ENCODE data around the gene CACNA1D. TPM values are rescaled to one million over a fixed set of nuclear protein-coding genes. Genes with fewer than 3 reads are reported as not detected.

CACNA1D gene
- total and polyA plus RNA-seq, 2 experiments from 2014 or later: 5.2 to 27.8 TPM

- DNase-seq (ENCODE audit: low spot score): no peak
- TF ChIP-seq CTCF (IDR thresholded peaks at IDR 0.05; ENCODE audit: poor library complexity) (no peak), EZH2 (IDR thresholded peaks at IDR 0.05; ENCODE audit: borderline replicate concordance) (no peak), EZH2phosphoT487 (IDR thresholded peaks at IDR 0.05; ENCODE audit: low read depth, severe bottlenecking, unreplicated experiment) (no peak)
- H3K4me3 ChIP-seq: no peak overlapping the region
- H3K27me3 ChIP-seq: no peaks in the 10 kb centered on the region
- no peak overlapping the region for H2AFZ ChIP-seq
- no peaks in the 10 kb centered on the region for H4K20me1 ChIP-seq (ENCODE audit: insufficient read depth, poor library complexity, severe bottlenecking)
- no peaks in the 10 kb centered on the region for H3K4me1 ChIP-seq (ENCODE audit: insufficient read depth)
- no peak overlapping the region for H3K4me2 ChIP-seq
- WGBS (ENCODE audit: low lambda C conversion rate, missing lambda C conversion rate): 94% methylated on average over 6 of the region's 6 CpGs
- H3K27ac ChIP-seq: no peak overlapping the region
- H3K36me3 ChIP-seq (replicated peaks; ENCODE audit: insufficient read depth, low read depth): no peaks in the 10 kb centered on the region
- no peaks in the 10 kb centered on the region for H3K9me2 ChIP-seq (replicated peaks; ENCODE audit: insufficient read depth)
- no peaks in the 10 kb centered on the region for H3K9me3 ChIP-seq (ENCODE audit: low read depth)
- H3K79me2 ChIP-seq: no peaks in the 10 kb centered on the region
Measured at GRCh38 chr3:53602866-53603265, 108.5 kb downstream of the CACNA1D start.

- no peaks in the 10 kb centered on the region for H3K79me2 ChIP-seq
- H3K4me2 ChIP-seq: no peak overlapping the region
- no peaks in the 10 kb centered on the region for H3K27me3 ChIP-seq
- H4K20me1 ChIP-seq (ENCODE audit: insufficient read depth, poor library complexity, severe bottlenecking): no peaks in the 10 kb centered on the region
- no peaks in the 10 kb centered on the region for H3K36me3 ChIP-seq (replicated peaks; ENCODE audit: insufficient read depth, low read depth)
- no peak overlapping the region for H2AFZ ChIP-seq
- no peak for DNase-seq (ENCODE audit: low spot score)
- TF ChIP-seq CTCF (IDR thresholded peaks at IDR 0.05; ENCODE audit: poor library complexity): no peak
- TF ChIP-seq EZH2phosphoT487 (IDR thresholded peaks at IDR 0.05; ENCODE audit: low read depth, severe bottlenecking, unreplicated experiment): no peak
- TF ChIP-seq EZH2 (IDR thresholded peaks at IDR 0.05; ENCODE audit: borderline replicate concordance): no peak
- H3K27ac ChIP-seq: no peak overlapping the region
- no peaks in the 10 kb centered on the region for H3K9me2 ChIP-seq (replicated peaks; ENCODE audit: insufficient read depth)
- no peak overlapping the region for H3K4me3 ChIP-seq
- H3K4me1 ChIP-seq (ENCODE audit: insufficient read depth): no peaks in the 10 kb centered on the region
- H3K9me3 ChIP-seq (ENCODE audit: low read depth): no peaks in the 10 kb centered on the region
Measured at GRCh38 chr3:53604232-53604631, 109.8 kb downstream of the CACNA1D start.

- no peak for TF ChIP-seq EZH2 (IDR thresholded peaks at IDR 0.05; ENCODE audit: borderline replicate concordance)
- TF ChIP-seq CTCF (IDR thresholded peaks at IDR 0.05; ENCODE audit: poor library complexity): no peak
- TF ChIP-seq EZH2phosphoT487 (IDR thresholded peaks at IDR 0.05; ENCODE audit: low read depth, severe bottlenecking, unreplicated experiment): no peak
- Histone ChIP-seq H3K4me1 (ENCODE audit: insufficient read depth) (no peaks in the 10 kb centered on the region), H4K20me1 (ENCODE audit: insufficient read depth, poor library complexity, severe bottlenecking) (no peaks in the 10 kb centered on the region), H3K27ac (no peak overlapping the region), H3K4me3 (no peak overlapping the region), H3K27me3 (no peaks in the 10 kb centered on the region), H3K79me2 (no peaks in the 10 kb centered on the region), H3K4me2 (no peak overlapping the region), H3K36me3 (replicated peaks; ENCODE audit: insufficient read depth, low read depth) (no peaks in the 10 kb centered on the region), H3K9me2 (replicated peaks; ENCODE audit: insufficient read depth) (no peaks in the 10 kb centered on the region), H2AFZ (no peak overlapping the region), H3K9me3 (ENCODE audit: low read depth) (no peaks in the 10 kb centered on the region)
- 78% methylated on average over 1 of the region's 1 CpG for WGBS (ENCODE audit: low lambda C conversion rate, missing lambda C conversion rate)
- DNase-seq (ENCODE audit: low spot score): no peak
Measured at GRCh38 chr3:53606793-53607192, 112.4 kb downstream of the CACNA1D start.

- no peaks in the 10 kb centered on the region for H3K27me3 ChIP-seq
- 51% methylated on average over 5 of the region's 5 CpGs for WGBS (ENCODE audit: low lambda C conversion rate, missing lambda C conversion rate)
Measured at GRCh38 chr3:53612508-53612907, 118.1 kb downstream of the CACNA1D start.

More at GRCh38 chr3:53612508-53612907, 118.1 kb downstream of the CACNA1D start:
- TF ChIP-seq EZH2phosphoT487 (IDR thresholded peaks at IDR 0.05; ENCODE audit: low read depth, severe bottlenecking, unreplicated experiment): no peak
- no peak overlapping the region for H3K4me3 ChIP-seq
- no peaks in the 10 kb centered on the region for H3K9me2 ChIP-seq (replicated peaks; ENCODE audit: insufficient read depth)
- H3K4me2 ChIP-seq: no peak overlapping the region
- no peak for DNase-seq (ENCODE audit: low spot score)
- H4K20me1 ChIP-seq (ENCODE audit: insufficient read depth, poor library complexity, severe bottlenecking): no peaks in the 10 kb centered on the region
- no peaks in the 10 kb centered on the region for H3K9me3 ChIP-seq (ENCODE audit: low read depth)
- H3K4me1 ChIP-seq (ENCODE audit: insufficient read depth): peaks cover 5% of the 10 kb centered on the region
- H3K79me2 ChIP-seq: no peaks in the 10 kb centered on the region
- H3K36me3 ChIP-seq (replicated peaks; ENCODE audit: insufficient read depth, low read depth): no peaks in the 10 kb centered on the region
- no peak overlapping the region for H3K27ac ChIP-seq
- H2AFZ ChIP-seq: no peak overlapping the region
